NCI-H2107 (cell line): ENCODE data around the gene AVL9.
"Not testable (repeated sequence)": the region's sequence is repeated elsewhere in the genome, so short reads cannot be mapped to it uniquely, and the experiment has no call there.

ENCODE experiments used
- DNase-seq: peaks from one replicate; lab custom pipeline; 2025; lab: John Stamatoyannopoulos, UW

AVL9 gene

DNA sequence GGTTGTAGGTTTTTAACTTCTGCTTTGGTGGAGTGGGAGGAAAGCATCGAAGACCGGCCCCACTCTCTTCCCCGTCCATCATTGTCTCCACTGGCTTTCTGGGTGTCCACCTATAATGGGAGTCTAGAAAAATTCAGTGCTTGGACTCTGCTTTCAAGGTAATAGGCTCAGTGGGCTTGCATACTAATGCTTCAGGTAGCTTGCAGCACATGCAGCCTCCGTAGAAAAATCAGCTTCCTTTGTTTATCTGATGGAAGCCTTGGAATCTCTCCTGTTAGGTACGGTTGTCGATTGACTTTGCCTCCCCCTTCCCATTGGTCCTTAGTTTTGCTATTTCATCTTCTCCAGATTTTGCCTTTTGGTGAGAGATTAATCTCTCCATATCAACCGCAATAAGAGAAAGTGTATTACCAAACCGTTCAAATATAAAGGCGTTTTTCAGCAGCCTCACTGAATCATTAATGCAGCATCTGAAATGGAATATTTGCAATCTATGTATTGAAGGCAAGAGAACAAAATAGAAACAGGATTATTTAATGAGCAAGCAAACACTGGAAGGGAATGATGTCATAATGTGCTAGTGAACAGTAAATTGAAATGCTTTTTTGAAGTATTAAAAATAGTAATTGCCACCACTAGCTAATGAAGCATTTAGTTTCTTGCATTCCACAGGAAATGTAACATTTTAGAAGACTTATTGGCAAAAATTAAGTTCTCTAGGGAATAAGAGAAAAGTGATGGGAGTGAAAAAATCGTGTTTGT lies 944 bp downstream of the AVL9 start:
- DNase-seq = no peak

DNA sequence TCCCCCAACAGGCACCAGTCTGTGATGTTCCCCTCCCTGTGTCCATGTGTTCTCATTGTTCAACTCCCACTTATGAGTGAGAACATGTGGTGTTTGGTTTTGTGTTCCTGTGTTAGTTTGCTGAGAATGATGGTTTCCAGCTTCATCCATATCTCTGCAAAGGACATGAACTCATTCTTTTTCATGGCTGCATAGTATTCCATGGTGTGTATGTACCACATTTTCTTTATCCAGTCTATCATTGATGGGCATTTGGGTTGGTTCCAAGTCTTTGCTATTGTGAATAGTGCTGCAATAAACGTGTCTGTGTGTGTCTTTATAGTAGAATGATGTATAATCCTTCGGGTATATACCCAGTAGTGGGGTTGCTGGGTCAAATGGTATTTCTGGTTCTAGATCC lies 4.5 kb downstream of the AVL9 start:
- not testable (repeated sequence) for DNase-seq

DNA sequence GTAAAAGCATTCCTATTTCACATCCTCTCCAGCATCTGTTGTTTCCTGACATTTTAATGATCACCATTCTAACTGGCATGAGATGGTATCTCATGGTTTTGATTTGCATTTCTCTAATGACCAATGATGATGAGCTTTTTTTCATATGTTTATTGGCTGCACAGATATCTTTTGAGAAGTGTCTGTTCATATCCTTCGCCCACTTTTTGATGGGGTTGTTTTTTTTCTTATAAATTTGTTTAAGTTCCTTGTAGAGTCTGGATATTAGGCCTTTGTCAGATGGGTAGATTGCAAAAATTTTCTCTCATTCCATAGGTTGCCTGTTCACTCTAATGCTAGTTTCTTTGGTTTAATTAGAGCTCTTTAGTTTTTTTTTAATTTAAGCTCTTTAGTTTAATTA lies 4.9 kb downstream of the AVL9 start:
- DNase-seq = not testable (repeated sequence)

DNA sequence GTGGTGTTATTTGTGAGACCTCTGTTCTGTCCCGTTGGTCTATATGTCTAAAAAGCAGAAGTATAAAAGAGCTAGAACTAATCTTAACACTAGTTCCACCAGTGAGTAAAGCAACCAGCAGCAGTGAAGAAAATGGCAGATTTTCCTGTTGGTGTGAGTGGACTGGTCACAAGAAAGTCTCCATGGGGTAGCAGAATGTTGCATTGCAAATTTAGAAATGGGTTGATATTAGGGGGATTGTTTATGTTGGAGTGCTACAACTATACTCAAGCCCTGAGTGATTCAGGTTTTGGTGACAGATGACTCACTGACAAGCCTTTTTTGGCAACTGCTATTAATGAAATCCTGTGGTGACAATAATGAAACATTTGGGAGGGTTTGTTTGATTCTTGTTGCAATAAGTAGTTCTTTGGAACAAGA lies 5.6 kb downstream of the AVL9 start:
- no peak for DNase-seq

DNA sequence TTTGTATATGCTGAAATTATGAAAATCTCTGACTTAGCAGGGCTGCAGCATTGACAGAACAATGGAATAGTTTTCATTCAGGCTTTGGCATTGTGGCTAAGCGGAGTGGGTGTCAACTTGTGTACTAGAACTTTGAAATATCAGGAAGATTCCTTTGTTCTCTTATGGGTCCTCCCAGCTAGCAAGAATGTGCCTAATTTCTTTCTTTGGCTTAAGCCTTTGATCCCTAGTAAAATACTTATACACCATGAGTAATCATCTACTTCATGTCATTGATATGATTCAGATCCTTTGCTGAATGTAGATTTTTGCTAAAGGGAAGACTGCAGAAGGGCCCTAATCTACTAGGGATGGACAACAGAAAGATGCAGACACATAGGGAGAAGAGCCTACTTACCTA lies 6.2 kb downstream of the AVL9 start:
- DNase-seq = no peak

DNA sequence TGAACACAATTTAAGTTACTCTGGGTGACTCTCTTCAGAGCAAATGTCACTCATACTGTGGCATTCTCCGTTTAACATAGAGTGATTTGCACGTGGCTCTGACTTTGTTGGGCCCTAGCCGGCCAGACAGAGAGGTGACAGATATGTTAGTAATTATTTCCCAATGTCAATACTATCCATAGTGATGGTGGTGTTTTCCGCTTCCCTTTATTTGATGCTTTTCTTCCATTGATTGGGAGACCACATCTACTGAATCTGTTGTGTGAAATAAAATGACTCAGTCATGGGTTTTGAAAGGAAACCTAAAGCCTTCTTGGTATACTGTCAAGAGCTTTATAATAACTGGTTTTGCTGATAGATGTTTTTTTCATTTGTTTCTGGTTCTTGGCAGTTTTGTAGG lies 7.4 kb downstream of the AVL9 start:
- no peak for DNase-seq

DNA sequence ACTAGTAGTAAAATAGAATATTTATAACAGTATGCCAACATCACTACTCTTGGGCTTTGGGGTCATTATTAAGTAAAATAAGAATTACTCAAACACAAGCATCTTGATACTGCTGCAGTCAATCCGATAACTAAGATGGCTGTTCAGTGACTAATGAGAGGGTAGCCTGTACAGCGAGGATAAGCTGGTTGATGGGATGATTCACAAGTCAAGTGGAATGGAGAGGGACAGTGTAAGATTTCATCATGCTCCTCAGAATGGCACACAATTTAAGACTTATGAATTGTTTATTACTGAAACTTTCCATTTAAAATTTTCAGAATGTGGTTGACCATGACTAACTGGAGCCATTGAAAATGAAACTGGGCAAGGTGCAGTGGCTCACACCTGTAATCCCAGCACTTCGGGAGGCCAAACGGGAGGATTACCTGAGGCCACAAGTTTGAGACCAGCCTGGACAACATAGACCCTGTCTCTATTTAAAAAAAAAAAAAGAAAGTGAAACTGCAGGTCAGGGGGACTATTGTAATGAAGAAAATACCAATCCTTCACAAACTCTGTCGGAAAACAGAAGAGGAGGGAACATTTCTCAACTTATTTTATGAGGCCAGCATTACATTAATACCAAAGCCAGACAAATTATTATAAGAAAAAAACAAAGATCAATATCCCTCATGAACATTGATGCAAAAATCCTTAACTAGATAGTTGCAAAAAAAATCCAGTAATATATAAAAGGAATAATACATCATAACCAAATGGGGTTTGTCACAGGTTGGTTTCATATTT lies 11.2 kb downstream of the AVL9 start:
- DNase-seq = no peak

DNA sequence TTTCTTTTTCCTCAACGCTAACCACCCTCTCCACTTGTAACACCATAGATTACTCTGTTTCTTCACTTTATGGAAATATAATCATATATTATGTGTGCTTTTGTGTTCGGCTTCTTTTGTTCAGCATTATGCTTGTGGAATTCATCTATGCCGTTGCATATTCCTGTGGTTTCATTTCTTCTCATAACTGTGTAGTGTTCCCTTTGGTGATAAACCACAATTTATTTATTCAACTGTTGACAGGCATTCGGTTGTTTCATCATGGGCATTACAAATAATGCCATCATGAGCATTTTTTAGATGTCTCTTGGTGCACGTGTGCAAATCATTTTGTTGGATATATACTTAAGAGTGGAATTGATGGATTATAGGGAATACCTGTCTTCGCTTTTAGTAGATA lies 12.1 kb downstream of the AVL9 start:
- no peak for DNase-seq

DNA sequence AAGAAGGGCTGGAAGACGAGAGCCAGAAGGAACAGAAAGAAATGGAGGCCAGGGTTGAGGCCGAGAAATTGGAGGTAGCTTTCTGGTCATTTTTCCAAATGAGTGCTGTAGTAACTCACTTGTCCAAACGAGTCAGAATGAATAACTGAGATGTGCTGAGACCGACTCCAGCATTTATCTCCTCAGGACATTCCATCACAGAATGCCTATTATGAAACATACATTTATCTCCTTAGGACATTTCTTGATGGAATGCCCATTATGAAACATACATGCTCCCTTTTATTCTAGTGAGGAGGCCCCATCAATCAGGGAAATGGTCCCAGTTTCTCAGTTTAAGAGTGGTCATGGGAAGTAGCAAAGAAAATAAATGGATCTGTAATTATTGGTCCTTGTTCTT lies 16.5 kb downstream of the AVL9 start:
- no peak for DNase-seq

DNA sequence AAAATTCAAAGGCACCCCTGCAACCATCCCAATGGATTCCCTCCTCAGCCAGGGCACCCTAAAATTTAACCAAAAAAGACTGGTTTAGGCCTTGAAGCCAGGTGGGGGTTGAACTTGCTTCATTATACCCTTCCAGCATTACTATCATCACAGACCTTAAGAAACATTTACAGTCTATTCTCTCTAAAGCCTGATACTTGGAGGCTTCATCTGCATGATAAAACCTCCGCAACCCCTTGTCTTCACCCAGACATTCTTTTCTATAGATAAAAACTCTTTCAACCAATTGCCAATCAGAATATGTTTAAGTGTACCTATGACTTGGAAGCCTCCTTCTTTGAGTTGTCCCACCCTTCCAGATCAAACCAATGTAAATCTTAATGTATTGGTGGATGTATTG lies 17.9 kb downstream of the AVL9 start:
- no peak for DNase-seq

DNA sequence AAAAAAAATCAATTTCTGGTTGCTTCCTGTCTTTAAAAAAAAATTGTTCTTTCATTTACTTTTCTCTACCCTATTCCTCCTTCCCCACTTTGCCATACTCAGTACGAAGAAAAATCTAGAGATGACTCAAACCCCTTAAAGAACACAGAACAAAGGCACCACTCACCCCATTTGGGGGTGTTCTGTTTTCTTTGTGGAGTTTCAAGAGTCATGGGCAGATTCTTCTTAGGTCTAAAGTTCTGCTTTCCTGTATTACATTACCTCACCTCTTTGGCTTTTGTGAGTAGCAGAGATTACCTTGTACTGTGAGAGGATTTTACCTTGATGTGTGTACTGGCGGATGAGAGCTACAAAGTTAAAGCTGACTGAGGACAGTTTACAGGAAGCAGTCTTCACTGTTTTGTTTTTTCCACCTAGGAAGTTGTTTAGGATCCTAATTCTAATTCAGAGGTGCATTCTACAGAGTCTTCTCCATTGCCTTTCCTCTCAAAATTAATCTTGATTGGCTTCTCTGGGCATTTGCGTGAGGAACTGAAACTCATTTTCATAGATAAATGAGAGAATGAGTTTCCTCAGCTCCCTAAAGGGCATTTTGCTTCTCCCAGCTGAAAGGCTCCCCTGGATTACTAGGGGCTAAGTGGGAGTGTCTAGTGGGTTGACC lies 20.7 kb downstream of the AVL9 start:
- DNase-seq = no peak

DNA sequence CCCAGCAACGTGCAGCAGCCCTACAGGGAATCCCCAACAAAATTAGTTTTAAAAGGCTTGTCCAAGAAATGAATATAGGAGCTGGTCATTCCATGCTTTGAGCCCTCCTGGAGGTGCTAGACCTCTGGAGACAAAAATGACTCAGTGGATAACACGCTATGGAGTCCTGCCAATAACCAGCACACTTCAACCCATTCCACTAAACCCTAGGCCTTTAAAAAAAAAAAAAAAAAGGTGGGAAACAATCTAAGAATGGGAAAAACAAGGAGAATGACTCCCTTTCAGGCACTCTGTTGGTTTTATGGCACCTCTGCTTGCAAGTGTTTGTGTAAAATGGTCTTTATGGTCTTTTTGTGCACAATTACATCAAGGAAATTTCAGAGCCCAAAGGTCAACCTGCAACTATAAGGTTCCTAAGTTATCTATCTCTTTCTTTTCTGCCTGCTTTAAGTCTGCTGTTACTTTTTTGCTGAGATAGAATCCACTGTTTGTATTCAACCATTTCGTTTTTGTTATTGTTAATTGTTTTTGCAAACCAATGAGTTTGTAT lies 21.3 kb downstream of the AVL9 start:
- DNase-seq = no peak

DNA sequence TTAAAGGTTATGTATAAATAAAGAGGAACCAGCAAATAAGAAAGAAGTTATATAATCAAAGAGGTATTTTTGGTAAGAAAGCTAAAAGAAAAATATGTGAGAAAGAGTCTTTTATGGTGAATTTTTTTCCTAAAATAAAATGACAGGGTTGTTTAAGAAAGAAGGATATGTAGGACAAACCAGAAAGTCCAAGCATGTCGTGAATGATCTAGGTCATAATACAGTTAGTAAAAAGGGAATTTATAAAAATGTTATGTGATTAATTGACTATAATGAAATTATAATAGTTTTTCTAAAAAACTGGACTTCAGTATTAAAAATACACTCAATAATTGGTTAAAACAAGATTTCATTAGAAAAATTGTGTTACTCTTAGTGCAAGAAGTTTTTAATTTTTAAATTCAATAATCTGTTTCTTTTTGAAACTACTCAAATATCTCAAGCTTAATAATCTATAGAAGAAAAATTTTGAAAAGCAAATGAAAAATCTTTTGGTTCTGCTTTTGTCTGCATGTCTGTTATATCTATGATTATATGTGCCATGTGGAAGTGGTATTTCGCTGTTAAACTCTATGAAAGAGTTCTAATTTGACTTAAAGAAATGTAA lies 23.3 kb downstream of the AVL9 start:
- no peak for DNase-seq

DNA sequence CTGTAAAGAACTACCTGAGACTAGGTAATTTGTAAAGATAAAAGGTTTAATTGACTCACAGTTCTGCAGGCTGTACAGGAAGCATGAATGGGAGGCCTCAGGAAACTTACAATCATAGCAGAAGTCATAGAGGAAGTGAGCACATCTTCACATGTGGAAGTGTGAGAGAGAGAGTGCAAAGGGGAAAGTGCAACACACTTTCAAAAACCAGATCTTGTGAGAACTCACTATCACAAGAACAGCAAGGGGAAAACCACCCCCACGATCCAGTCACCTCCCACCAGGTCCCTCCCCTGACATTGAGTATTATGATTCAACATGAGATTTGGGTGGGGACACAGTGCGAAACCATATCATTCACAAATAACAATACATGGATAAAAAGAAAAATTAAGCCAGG lies 24.5 kb downstream of the AVL9 start:
- no peak for DNase-seq

DNA sequence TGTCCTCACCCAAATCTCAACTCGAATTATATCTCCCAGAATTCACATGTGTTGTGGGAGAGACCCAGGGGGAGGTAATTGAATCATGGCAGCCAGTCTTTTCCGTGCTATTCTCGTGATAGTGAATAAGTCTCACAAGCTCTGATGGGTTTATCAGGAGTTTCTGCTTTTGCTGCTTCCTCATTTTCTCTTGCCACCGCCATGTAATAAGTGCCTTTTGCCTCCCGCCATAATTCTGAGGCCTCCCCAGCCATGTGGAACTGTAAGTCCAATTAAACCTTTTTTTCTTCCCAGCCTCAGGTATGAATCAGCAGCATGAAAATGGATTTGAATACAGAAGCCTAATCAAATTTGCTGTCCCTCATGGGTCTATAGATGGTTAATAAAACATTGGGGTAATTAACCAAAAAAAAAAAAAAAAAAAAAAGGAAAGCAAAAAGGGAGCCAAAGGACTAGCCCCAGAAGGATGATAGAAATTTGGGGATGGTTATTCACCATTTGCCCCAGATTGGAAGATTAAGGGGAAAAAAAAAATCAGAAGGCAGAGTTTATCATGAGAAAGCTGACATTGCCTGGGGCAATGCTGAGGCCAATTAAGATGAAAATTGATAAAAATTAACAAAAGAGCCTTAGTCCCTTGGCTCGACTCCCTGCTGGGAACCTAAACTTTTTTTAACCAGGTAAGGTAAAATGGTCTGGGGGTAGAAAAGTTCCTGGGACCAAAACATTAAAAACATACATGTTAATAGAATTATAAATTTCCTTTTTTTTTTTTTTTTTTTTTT lies 27.6 kb downstream of the AVL9 start:
- no peak for DNase-seq

DNA sequence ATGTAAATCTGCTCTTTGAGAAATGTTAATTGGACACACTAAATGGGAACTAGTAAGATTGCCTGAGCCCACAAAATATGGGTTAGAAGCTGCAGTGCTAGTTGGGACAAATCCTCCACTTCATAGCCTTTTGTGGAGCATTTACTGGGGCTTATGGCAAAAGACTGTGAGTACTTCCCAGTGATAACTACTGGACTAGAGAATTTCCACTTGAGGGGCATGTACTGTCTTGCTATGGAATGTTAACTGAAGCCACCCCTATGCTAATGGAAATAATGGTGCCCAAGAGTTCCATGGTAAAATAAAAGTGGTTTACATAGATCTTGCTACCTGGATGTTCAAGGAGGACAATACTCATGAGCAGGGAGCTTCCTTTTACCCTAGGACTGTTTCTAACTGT lies 29.3 kb downstream of the AVL9 start:
- DNase-seq = no peak

DNA sequence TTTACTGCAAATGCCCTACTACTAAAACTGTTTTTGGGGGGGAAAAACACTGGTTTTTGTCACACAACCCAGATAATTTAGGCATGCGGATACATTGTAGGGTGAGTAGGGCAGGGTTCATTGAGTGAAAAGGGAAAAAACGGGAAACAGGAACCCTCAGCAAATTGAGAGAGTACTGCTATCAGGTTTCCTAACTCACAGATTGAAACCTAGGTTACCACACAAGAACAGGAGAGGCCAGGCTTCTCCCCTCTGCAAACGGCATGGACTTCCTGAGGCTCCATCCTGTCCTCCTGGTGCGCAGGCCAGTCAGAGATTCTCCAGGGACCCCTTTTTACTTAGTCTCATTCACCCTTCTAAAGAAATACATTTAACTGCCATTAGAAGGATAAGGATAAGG lies 30.6 kb downstream of the AVL9 start:
- no peak for DNase-seq

DNA sequence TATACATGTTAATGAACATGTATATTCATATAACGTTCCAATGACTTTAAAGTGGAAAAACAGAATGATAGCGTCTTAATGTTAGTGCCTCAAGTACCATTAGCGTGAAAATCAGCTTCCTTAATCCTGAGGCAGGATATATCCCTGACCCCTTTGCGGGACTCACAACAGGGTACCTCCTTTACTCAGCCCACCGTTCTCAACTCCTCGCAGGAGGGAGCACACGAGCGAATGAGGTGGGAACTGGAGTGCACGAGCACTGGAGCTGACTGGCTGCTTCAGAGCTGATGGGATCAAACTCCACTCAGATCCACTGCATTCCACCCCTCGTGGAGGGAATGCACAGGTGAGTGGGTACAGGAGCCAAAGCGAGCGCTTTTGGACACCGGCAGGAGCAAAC lies 36.1 kb downstream of the AVL9 start:
- no peak for DNase-seq

DNA sequence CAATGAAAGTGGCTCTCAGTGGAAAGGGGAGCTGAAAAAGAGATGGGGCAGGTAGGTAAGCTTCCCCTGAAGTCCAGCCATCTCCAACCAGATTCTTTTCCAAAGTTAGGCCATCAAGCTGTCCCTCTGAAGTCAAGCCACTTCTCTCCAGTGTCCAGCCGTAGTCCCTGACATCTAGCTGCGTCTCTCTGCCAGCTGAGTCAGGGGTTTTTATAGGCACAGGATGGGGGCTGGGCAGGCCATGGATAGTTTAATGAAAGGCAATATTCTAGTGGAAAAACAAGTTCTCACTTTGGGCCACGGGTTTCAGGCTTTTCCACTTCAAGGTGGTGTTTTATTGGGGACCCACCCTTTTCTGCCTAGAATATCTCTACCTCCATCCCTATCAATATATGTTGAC lies 36.8 kb downstream of the AVL9 start:
- no peak for DNase-seq

DNA sequence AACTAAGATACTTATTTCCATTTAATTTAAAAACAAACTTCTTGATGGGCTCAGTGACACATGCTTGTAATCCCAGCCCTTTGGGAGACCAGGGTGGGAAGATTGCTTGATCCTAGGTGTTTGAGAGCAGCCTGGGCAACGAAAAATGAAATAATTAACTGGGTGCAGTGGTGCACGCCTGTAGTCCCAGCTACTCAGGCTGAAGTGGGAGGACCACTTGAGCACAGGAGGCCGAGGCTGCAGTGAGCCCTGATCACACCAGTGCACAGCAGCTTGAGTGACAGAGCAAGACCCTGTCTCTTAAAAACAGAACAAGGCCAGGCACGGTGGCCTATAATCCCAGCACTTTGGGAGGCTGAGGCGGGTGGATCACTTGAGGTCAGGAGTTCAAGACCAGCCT lies 37.4 kb downstream of the AVL9 start:
- no peak for DNase-seq

DNA sequence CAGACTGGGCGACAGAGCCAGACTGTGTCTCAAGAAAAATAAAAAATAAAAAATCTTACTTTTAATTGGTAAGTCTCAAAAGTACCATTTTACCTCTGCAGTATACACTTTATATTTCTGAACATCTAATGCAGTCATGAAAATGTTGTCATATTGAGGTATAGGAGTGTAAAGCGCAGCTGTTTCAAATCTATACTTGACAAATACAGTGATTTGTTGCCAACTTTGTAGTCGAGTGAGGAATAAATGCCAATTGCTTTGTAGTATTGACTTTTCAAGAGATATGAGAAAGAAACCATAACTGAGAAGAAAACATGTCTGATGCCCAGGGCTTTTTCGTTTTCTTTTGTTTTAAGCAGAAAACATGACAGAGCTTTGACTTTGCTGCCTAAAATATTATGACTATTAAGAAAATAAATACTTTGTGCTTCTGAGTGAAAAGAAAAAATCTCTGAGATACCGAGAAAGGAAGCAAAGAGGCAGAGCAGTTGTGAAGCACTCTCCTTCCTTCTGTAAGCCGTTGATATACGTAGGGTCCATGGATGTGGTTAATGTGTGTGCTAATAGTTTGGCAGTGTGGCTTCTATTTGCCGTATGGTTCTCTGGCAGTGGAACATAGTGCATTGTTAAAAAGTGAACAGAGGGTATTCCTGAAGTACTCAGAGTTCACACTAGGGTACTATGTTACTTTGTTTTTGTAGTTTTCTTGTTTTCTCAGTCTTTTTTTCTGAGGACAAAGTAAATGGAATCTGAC lies 38.2 kb downstream of the AVL9 start:
- no peak for DNase-seq
